GM21447 (cell line): ENCODE results near the gene STXBP4.
A peak's percentile ranks its signal among the peaks of the same experiment; 100 is the strongest.

Source experiments
- ATAC-seq: cut with Tn5 transposase; IDR thresholded peaks from one replicate; pipeline ENCODE4 v1.9.1; 2021; ENCODE audit not compliant: unreplicated experiment

STXBP4 gene

DNA sequence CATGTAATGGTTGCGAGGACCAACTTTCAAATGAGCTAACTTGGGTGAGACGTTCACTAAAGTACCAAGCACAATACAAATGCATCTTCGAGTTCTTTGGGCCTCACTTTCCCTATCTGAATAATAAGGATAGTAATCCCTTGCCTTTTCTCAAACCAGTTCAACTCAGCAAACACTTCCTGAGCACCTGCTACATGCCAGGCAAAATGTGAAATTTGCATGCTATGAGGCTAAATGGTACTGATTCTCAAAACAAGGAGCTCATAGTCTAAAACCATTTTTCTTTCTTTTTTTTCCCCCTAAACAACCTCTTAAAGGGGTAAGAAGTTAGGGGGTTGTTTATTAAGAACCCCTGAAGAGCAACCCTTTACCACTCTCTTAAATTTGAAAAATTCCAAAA is 194.8 kb downstream of the STXBP4 start:
- ATAC-seq = no peak

DNA sequence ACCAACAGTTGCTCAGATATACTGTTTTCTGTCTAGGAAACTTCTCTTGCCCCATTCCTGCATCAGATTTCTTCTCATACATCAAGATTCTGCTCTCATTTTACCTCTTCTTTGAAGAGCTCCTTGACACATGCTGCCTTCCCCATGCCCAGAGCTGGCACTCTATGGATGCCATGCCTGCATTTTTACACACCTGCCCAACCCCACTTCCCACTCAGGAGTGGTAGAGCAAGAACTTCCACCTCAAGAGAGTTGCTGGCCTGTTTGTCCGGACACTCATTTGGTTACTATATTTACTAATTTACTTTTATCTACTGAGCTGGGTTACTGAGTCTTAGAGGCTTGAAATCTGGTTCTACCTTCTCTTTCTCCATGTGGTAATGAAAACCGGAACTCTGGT is 197.9 kb downstream of the STXBP4 start:
- ATAC-seq = no peak

DNA sequence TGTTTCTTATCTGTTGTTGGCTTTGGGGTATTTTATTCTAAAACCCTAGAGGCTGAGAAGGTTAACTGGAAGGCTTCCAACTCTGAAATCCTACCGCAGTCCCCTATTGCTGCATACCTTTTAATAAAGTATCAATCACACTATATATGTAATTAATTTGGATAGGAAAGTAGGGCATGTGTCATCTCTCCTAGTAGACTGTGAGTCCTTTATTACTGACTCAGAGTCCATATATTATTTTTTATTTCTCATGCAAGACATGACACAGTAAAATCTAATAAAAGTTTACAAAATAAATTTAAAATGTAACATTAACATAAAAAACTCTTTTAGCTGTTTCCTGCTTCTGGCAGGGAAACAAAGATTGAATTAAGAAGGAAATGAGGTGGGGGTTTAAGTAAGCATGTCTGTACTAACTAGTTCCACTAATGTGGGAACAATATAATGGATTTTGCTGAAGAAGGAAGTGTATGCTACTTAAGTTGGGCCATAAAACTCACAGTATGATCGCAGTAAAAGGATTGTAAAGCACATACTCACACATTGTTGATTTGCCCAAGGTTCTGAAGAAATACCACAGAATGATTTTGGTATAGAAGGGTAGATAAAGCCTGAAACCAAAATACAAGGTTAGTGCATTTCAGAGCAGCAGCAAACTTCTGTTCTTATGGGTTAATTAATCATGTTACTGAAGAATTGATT is 198.6 kb downstream of the STXBP4 start:
- no peak for ATAC-seq

DNA sequence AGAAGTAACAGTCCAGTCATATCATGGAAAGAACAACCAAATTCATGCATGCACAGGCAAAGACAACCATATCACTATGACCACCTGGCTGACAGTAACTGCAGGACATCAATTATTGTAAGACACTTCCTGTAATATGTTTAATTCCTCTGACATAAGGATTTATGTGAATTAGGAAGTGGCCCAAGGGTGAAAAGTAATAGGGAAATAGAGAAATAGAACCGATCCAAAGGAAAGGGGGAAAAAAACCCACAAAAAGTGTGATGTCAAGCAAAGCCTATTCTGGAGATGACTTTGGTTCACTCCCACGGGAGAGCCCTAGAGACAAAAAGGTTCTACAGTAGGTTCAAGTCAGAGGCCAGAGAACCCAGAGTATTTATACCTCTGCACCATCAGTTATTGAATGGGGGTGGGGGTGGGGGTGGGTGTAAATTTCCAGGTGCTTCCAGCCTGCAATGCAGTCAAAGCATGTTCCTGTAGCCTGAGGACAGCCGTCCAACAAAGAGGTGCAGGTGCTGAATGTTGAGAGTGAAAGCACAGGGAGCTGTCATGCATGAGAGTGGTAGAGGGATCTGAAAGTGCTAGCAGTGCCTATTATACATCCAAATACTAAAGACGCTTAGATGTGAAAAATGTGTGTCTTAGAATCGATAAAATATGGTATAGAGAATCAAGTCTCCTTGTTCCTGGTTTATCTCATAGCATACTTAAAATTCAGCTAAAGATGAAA is 200.6 kb downstream of the STXBP4 start:
- ATAC-seq = peak; percentile 88

DNA sequence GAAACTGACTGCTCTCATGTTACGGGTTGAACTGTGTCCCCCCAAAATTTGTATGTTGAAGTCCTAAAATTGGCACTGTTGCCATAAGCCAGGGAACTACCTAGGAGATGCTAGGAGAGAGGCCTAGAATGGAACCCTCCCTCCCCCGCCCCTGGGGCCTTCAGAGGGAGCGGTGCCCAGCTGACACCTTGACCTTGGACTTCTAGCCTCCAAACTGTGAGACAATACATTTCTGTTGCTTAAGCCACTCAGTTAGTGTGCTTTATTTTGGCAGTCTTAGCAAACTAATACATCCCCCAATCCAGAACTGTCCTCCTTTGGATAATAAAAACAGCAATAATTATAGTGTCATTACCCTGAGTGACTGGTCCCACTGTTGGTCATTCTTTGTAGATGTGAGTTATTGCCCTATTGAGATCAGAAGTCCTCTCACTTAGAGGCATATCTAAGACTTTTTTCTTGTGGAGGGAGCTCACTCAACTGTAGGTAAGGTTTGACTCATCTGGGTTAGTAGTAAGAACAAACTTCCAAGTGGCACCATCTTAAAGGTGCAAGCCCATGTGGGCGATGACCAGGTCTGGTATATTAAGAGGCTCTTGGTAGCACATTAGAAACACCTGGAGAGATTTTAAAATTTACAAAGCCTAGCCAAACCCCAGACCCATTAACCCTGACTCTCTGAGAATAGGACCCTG is 203.2 kb downstream of the STXBP4 start:
- ATAC-seq = no peak

DNA sequence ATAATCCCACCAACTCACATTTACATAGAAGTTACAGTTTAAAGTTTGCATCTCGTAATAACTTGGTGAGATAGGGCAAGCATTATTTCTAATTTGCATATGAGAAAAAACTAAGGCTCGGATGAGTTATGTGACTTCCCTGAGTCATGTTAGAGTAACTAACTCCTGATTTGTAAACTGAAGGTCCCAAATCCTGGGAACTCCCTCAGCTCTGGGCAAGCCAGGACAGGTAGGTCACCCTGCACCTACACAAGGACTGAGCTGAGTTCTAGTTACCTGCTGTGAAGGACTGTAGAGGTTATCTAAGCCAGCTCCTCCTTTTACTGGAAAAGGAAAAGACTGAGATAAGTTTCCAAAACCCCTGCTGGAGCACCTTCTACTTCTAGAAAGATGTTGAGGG is 204.0 kb downstream of the STXBP4 start:
- ATAC-seq = no peak

DNA sequence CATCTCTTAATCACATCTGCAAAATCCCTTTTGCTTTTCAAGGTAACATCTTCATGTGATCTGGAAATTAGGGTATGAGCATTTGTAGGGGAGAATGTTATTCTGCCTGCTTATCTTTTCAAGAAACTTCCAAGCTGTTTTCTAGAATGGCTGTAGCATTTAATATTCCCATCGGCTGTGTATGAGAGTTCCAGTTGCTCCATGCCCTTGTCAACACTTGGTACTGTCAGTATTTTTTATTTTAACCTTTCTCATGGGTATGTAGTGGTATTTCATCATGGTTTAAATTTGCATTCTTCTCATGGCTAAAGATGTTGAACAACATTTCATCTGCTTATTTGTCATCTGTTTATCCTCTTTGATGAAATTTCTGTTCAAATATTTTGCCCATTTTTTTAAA is 205.6 kb downstream of the STXBP4 start:
- ATAC-seq = no peak

DNA sequence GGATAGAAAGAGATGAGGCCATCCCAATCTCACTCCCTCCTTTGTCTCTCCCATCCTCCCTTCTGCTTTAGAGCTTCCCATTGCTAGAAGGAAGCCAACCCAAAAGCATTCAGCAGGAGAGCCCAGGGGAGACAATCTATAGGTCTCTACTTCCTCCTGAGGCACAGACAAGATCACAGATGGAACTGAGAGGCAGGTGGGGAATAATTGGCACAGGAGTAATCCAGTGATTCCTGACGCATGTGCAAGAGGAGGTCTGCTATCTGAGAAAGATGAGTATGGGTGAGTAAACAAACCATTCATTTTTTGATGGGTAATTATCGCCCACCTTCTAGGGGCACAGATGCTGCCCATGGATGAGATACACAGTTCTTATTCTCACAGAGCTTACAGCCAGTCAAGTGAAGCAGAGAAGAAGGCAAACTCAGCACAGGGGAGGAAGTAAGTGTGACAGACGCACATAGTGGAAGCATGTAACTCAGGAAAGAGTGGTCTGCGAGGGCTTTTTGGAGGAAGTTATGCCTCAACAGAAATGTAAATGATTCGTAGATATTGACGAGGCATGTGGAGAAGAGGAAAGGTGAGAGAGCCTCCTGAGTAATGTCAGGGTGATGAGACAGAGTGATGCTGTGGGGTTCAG is 207.3 kb downstream of the STXBP4 start:
- no peak for ATAC-seq

DNA sequence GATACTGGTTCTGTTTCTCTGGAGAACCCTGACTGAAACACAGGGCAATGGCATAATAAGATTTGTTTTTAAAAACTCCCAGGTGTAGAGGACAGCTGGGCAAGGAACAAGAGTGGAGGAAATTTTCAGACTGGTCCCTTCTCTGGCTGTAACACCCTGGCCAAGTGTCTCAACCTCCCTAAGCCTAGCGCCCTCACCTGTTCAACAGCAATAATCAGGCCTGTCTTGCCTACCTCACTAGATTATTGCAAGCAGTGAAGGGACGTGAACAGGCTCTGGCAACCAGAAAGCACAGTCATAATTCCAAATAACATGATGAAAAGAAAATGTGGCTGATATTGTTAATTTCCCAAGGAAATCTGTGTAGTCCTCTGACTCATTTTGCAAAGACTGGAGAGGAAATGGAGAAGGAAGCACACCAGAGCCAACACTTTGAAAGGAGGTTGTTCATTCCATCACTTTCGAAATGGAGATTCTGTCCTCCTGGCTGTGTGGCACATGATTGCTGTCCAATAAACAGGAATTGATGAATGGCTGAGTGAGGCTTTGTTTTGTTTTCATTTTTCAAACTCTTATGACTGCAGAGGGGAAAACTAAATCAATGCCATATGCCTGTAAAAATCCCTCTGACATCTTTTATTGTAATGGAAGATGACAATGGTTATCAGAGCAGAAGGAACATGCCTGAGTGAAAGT is 208.7 kb downstream of the STXBP4 start:
- no peak for ATAC-seq

DNA sequence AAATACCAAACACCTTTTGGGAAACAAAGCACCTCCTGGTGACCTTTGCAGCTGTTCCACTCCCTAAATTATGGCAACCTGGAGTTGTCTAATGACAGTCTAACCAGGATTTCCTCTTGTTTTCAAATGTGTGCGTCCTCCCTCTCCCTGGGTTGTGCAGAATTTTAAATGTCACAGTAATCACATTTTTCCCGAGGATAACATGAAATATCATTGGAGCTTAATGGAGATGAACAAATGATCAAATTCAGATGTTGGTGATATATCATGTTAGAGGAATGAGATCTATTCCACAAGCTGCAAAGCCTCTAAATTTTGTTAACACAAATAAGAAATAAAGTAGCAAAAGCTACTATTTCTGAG is 209.3 kb downstream of the STXBP4 start:
- no peak for ATAC-seq

DNA sequence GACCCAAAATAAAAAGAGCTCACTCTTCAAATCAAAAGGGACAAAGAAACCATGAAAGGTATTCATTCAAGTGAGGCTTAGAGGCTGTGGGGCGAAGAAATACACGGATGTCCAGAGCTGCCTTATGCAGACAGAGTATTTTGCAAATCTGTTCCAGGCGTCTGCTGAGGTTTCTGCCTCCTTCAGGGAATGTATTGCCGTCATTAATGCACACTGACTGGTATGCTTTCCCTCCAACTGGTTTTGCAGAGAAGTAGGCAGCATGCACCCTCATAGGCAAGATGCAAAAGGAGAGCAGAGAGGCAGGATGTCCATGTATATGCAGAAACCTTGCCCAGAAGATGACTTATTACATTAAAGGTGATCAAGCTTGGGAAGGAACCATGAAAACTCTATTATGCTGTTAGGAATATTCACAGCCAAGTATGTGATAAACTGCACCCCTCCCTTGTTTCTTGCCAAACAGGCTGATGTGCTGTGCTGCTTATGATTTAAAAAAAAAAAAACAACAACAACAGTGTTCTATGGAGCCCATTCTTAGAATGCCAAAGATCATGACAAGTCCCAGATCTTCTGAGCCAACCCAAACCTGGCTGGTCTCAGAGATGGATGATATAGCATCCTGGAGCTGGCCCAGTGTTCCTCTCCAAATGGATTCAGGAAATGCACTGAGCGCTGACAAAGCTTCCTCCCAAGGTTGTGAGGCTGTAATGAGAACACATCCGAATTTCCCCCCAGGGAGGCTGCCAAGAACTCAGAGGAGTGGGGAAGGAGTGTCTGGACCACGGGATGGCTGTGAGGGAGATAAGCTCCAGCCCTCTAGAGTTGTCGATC is 218.6 kb downstream of the STXBP4 start:
- no peak for ATAC-seq

DNA sequence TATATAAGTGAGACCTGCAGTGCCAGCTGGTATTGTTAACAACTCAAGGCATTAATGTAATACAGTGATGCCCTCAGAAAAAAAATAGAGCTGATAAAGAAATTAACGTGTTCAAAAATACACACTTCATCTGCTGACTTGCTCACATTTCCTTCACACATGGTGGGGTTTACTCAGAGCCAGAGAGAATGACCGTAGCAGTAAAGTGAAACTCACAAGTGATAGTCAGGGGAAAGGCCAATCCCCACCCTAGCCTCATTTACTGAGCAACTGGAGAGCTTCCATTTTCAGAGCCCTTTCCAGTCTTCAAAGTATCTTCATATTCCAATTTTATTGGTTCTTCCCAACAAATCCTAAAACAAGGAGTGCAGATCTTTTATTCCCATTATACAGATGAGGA is 222.2 kb downstream of the STXBP4 start:
- no peak for ATAC-seq

DNA sequence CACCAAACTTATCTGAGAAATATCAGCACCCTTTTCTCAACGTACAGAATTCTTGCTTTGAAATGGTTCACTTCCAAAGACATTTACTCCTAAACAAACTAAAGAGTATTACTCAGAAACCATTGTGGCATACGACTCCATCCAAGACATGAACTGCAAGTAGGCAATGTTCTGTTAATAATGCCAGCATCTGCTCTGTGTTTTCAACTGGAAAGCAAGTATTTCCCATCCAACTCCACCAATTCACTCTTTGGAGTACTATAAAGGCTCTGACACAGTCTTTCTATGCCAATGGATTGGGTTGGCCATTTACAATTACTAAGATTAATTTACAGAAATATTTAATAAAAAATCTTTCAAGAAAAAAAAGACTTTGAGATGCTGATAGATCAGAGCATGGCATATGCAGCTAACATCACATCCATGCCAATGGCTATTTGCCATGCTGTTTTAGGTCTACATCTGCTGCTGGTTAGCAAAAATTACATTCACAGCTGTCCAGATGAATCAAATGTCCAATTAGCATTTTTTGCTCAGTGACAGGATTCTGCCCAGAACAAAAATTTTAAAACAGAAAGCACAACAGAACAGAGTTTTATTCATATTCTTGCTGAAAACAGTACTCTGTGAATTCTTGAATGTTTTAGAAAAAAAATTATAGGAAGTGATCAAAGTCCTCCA is 230.3 kb downstream of the STXBP4 start:
- ATAC-seq = no peak

DNA sequence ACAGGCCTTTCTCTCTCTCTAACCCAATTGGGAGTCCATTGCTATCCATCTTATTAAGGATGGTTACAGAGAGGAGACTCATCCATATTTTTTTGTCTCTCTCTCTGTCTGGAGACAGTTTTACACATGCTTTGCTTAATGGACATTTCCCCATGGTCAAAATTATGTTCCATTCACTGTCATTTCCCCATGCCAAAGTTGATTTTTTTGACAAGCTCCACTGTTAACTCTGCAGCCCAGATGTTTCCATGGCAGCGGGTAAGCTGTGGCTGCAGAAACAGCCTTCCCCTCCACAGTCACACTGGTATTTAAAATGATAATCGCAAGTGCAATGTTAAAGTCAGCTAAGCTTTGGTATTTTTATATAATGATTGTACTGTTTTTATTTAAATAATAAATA is 232.3 kb downstream of the STXBP4 start:
- ATAC-seq = no peak

DNA sequence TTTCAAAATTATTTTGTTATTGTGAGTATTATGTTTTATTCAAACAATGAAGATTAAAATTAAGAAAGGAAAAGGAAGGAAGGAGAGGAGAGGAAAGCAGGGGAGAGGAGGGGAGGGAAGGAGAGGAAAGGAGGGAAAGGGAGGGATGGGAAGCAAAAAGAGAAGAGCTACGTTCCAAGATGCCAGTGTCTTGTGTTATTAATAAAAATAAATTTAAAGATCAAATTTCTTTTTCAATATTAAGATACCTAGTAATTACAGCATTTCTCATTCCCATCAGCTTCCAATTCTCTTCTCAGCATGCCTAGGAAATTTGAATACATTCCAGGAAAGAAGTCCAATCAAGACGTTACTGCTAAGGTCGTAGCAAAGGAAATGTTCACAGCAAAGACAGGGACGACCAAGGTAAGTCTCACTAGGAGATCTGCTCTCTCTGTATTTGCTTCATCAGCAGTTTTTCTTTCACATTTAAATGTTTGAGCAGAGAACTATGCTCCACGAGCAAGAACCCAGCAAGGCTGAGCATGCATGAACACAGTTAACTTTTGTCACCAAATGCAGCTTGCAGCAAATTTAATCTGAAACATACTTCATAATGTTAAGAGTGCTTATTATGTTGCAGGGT is 232.9 kb downstream of the STXBP4 start:
- ATAC-seq = no peak

DNA sequence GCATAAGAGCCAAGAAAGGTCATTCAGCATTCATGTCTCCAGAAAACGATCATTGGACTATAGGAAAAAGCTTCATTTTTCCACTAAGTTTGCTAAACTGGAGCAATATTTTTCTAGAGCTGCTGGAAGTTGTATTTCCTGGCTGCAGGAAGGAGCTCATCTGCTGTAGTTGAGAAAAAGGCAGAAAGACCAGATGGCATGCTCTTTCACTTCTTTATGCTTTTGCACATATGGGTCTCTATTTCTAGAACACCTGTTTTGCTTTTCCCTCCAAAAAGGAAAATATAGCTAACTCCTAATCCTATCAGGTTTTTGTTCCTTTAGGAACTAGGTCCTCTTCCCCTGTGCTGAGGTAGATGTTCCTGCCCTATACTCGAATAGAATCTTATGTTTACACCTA is 234.3 kb downstream of the STXBP4 start:
- ATAC-seq = no peak

DNA sequence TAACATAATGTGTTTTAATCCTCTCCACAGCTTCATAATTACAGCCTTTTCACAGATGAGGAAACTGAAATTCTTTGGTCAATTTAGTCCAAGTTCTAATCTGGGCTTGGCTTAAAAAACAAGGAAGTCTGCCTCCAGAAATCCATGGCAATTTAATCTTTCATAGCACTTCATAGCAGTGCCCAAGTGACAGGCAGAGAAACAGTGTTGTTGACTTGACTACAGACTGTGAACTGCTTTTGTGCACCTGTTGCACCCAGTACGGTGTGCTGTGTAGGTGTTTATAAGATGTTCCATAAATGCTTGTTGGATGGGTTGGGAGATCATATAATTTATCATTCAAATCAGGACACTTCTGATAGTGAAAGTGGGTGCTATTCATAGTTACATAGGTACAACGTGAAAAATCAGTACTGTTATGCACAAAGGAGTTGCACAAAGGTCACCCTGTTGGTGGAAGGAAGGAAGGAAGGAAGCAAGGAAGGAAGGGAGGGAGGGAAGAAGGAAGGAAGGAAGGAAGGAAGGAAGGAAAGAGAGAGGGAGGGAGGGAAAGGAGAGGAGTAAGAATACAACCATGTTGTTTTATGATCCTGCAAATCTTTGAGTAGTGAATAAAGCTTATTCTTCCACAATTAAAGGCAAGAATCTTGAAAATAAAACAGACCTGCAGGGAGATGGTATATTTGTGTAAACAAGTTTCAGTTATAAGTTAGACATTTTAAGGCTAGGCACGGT is 239.7 kb downstream of the STXBP4 start:
- no peak for ATAC-seq

DNA sequence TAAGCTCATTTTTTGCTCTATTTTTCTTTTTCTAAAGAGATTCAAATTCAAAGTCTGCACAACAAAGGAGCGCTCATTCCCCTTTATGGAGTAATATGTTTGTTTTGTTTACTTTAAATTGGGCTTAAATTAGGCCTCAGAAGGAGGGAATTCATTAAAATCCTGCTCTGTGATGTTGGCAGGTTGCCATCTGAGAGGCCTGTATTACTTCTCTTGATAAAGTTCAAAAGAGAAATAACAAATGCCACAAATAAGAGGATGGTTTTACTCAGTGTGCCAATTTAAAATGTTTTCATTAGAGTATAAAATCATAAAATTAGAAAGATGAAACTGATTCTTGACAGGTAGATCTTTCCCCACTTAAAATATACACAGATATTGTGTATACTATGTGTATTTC is 241.7 kb downstream of the STXBP4 start:
- ATAC-seq = no peak

DNA sequence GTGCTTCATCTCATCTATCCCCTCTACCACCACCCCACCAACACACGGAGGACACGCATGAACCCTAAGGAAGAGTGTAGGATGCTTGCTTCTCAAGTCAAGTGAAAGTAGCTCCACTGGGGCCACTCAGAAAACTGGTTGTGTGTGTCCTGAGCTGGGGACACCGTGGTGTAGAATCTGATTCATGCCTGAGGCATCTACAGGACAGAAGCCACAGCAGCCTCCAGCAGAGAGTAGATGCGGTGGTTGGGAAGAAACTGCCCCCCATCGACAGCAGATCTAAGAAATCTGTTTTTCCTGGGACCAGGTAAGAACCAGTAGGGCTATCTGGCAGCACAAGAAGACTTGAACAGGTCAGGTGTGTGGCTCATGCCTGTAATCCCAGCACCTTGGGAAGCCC is 244.3 kb downstream of the STXBP4 start:
- ATAC-seq = no peak
